ENCODE measurements around the gene TOLLIP.

DNA sequence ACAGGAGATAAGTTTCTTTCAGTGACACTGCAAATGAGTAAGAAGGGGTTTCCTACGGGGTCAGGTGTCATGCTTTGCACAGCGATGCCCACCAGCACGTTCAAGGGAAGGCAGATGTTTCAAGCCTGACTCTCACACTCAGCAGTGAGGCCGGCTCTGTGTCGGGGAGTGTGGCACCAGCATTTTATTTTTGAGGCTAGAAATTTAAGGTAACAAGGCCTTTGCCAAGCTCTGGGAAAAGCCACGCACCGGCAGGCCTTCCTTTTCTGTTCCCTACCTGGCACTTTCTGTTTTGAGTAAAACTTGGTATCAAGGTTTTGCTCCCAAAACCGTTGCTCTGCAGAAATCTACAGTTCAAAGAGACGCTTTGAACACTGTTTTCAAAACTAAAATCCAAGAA is 38.0 kb downstream of the TOLLIP start:
- TF ChIP-seq, protein P1, sequence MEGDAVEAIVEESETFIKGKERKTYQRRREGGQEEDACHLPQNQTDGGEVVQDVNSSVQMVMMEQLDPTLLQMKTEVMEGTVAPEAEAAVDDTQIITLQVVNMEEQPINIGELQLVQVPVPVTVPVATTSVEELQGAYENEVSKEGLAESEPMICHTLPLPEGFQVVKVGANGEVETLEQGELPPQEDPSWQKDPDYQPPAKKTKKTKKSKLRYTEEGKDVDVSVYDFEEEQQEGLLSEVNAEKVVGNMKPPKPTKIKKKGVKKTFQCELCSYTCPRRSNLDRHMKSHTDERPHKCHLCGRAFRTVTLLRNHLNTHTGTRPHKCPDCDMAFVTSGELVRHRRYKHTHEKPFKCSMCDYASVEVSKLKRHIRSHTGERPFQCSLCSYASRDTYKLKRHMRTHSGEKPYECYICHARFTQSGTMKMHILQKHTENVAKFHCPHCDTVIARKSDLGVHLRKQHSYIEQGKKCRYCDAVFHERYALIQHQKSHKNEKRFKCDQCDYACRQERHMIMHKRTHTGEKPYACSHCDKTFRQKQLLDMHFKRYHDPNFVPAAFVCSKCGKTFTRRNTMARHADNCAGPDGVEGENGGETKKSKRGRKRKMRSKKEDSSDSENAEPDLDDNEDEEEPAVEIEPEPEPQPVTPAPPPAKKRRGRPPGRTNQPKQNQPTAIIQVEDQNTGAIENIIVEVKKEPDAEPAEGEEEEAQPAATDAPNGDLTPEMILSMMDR (IDR thresholded peaks at IDR 0.05 in 8 of 11, conservative IDR thresholded peaks at IDR 0.05 in 3 of 11), result no peak
- TF ChIP-seq POLR2A (IDR thresholded peaks at IDR 0.05), result no peak
